ENCODE data around the gene AADACL3. TPM values are rescaled to one million over a fixed set of nuclear protein-coding genes. Genes with fewer than 3 reads are reported as not detected.
A peak's percentile ranks its signal among the peaks of the same experiment; 100 is the strongest.

AADACL3 gene, protein sequence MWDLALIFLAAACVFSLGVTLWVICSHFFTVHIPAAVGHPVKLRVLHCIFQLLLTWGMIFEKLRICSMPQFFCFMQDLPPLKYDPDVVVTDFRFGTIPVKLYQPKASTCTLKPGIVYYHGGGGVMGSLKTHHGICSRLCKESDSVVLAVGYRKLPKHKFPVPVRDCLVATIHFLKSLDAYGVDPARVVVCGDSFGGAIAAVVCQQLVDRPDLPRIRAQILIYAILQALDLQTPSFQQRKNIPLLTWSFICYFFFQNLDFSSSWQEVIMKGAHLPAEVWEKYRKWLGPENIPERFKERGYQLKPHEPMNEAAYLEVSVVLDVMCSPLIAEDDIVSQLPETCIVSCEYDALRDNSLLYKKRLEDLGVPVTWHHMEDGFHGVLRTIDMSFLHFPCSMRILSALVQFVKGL
- polyA plus RNA-seq (2013, experiment 1 of 2): not detected
- polyA plus RNA-seq (2013, experiment 2 of 2): not detected

DNA sequence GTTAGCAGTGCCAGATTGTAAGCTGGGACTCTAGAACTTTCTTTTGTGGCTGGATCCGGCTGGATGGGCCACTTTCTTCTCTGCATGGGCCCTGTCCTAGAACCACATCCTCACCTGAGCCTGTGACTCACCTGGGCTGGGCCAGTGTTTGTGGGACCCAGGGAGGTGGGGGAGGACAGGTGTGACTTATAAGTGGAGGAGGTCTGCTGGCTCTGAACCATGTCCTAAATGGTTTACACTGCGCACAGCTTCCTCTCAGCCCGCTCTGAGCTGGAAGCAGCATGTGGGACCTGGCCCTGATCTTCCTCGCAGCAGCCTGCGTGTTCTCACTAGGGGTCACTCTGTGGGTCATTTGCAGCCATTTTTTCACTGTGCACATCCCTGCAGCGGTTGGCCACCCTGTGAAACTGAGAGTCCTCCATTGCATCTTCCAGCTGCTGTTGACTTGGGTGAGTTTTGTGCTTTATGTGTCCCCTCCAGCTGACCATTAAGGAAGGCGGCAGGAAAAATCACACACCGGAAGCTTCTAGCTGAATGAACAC is at the start of gene AADACL3:
AADACL3 (plus strand) TSS at position 215 of the 542 bp plus-strand sequence; CDS start at position 282, 67 bp downstream.
- H3K4ac ChIP-seq (ENCODE audit: low read length): no peak within 1 kb of the TSS

DNA sequence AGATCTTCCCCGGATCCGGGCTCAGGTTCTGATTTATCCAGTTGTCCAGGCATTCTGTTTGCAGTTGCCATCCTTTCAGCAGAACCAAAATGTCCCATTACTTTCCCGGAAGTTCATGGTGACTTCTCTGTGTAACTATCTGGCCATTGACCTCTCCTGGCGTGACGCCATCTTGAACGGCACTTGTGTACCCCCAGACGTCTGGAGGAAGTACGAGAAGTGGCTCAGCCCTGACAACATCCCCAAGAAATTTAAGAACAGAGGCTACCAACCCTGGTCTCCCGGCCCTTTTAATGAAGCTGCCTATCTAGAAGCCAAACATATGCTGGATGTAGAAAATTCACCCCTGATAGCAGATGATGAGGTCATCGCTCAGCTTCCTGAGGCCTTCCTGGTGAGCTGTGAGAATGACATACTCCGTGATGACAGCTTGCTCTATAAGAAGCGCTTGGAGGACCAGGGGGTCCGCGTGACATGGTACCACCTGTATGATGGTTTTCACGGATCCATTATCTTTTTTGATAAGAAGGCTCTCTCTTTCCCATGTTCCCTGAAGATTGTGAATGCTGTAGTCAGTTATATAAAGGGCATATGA is 49.7 kb upstream of the AADACL3 start:
- Histone ChIP-seq H2AFZ (ENCODE audit: low read length) (no peak overlapping the region), H3K14ac (ENCODE audit: low read length) (no peak overlapping the region), H2BK12ac (ENCODE audit: low read length) (no peak overlapping the region), H3K4me3 (ENCODE audit: low read length in 2 of 2) (no peak overlapping the region), H3K27me3 (ENCODE audit: control insufficient read depth in 3 of 3, insufficient read depth in 3 of 3, low read depth in 1 of 3, low read length in 3 of 3) (no peaks in the 10 kb centered on the region), H2BK5ac (ENCODE audit: low read length) (no peak overlapping the region), H3K4me1 (ENCODE audit: control insufficient read depth in 2 of 2, insufficient read depth in 1 of 2, low read depth in 1 of 2, low read length in 2 of 2) (no peaks in the 10 kb centered on the region), H3K79me1 (ENCODE audit: low read depth, low read length) (no peaks in the 10 kb centered on the region), H3K4me2 (ENCODE audit: insufficient read depth, low read length, poor library complexity, severe bottlenecking) (no peak overlapping the region), H3K18ac (ENCODE audit: low read length) (no peak overlapping the region), H4K8ac (ENCODE audit: low read depth, low read length) (no peak overlapping the region), H3K27ac (replicated peaks; ENCODE audit: low read length) (no peak overlapping the region), H3K9ac (ENCODE audit: low read depth, low read length, poor library complexity) (no peak overlapping the region), H2BK15ac (ENCODE audit: low read length) (no peak overlapping the region), H2BK120ac (ENCODE audit: low read depth, low read length) (no peak overlapping the region), H4K91ac (ENCODE audit: low read depth, low read length, poor library complexity) (no peak overlapping the region), H3K4ac (ENCODE audit: low read length) (no peak overlapping the region), H3K36me3 (replicated peaks in 1 of 2; ENCODE audit: control insufficient read depth in 2 of 2, insufficient read depth in 2 of 2, low read length in 2 of 2) (no peaks in the 10 kb centered on the region), H3K9me3 (replicated peaks in 1 of 2; ENCODE audit: control insufficient read depth in 2 of 2, insufficient read depth in 1 of 2, low read depth in 1 of 2, low read length in 2 of 2) (peaks cover 0 to 5% of the 10 kb centered on the region in 2 donors), H3K23ac (ENCODE audit: low read depth, low read length, poor library complexity) (no peak overlapping the region), H2AK5ac (ENCODE audit: low read depth, low read length) (no peak overlapping the region)
- no peak for DNase-seq (ENCODE audit: low spot score)
- no CpG with 5 or more reads among the region's 15 CpGs for WGBS, 2 donors (ENCODE audit: extremely low coverage in 2 of 2, insufficient read length in 2 of 2, insufficient replicate concordance in 1 of 2)

More for the DNA sequence above, at the start of gene AADACL3:
- Histone ChIP-seq H3K4me1 (ENCODE audit: control insufficient read depth in 2 of 2, insufficient read depth in 1 of 2, low read depth in 1 of 2, low read length in 2 of 2) (peaks cover 0 to 4% of the 10 kb centered on the region in 2 donors), H2BK12ac (ENCODE audit: low read length) (no peak within 1 kb of the TSS), H3K9ac (ENCODE audit: low read depth, low read length, poor library complexity) (peak within 1 kb of the TSS; percentile 34), H3K23ac (ENCODE audit: low read depth, low read length, poor library complexity) (peak within 1 kb of the TSS; percentile 18), H2AFZ (ENCODE audit: low read length) (no peak within 1 kb of the TSS), H4K91ac (ENCODE audit: low read depth, low read length, poor library complexity) (peak within 1 kb of the TSS; percentile 56), H3K27ac (replicated peaks; ENCODE audit: low read length) (no peak within 1 kb of the TSS), H3K9me3 (replicated peaks in 1 of 2; ENCODE audit: control insufficient read depth in 2 of 2, insufficient read depth in 1 of 2, low read depth in 1 of 2, low read length in 2 of 2) (peaks cover 0 to 2% of the 10 kb centered on the region in 2 donors), H3K79me1 (ENCODE audit: low read depth, low read length) (no peaks in the 10 kb centered on the region), H3K18ac (ENCODE audit: low read length) (no peak within 1 kb of the TSS), H3K14ac (ENCODE audit: low read length) (no peak within 1 kb of the TSS), H3K4me3 (ENCODE audit: low read length in 2 of 2) (no peak within 1 kb of the TSS), H2BK15ac (ENCODE audit: low read length) (no peak within 1 kb of the TSS), H2BK5ac (ENCODE audit: low read length) (no peak within 1 kb of the TSS), H4K8ac (ENCODE audit: low read depth, low read length) (no peak within 1 kb of the TSS), H3K4me2 (ENCODE audit: insufficient read depth, low read length, poor library complexity, severe bottlenecking) (no peak within 1 kb of the TSS), H2BK120ac (ENCODE audit: low read depth, low read length) (no peak within 1 kb of the TSS), H3K27me3 (ENCODE audit: control insufficient read depth in 3 of 3, insufficient read depth in 3 of 3, low read depth in 1 of 3, low read length in 3 of 3) (peaks cover 0 to 7% (median 0%) of the 10 kb centered on the region in 3 experiments), H2AK5ac (ENCODE audit: low read depth, low read length) (no peak within 1 kb of the TSS), H3K36me3 (replicated peaks in 1 of 2; ENCODE audit: control insufficient read depth in 2 of 2, insufficient read depth in 2 of 2, low read length in 2 of 2) (no peaks in the 10 kb centered on the region)
- no CpG with 5 or more reads among the region's 8 CpGs for WGBS, 2 donors (ENCODE audit: extremely low coverage in 2 of 2, insufficient read length in 2 of 2, insufficient replicate concordance in 1 of 2)
- no peak for DNase-seq (ENCODE audit: low spot score)

DNA sequence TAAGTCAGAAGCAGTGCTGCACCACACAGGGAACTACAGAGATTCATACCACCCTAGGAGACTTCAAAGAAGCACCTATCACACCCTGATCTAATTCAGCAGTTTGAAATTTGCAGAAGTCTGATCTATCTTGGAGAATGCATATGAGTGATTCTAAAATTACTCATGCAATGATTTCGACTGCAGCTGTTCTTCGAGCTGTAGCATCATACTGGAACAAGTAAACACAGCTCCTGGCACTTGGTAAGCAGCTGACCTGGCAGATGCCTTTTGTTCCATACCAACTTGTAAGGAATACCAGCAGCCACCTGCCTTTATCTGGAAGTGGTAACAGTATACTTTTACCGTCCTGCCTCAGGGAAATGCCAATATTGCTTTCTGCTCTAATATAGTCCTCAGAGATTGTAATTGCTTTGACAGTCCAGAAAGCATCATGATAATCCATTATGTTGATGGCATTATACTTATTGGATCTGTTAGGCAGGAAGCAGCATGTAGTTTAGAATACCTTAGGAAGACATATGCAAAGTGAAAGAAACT is 46.3 kb upstream of the AADACL3 start:
- Histone ChIP-seq H2BK120ac (ENCODE audit: low read depth, low read length) (no peak overlapping the region), H3K27ac (replicated peaks; ENCODE audit: low read length) (no peak overlapping the region), H3K27me3 (ENCODE audit: control insufficient read depth in 3 of 3, insufficient read depth in 3 of 3, low read depth in 1 of 3, low read length in 3 of 3) (no peaks in the 10 kb centered on the region), H3K9me3 (replicated peaks in 1 of 2; ENCODE audit: control insufficient read depth in 2 of 2, insufficient read depth in 1 of 2, low read depth in 1 of 2, low read length in 2 of 2) (peaks cover 0 to 5% of the 10 kb centered on the region in 2 donors), H3K4me2 (ENCODE audit: insufficient read depth, low read length, poor library complexity, severe bottlenecking) (no peak overlapping the region), H2BK5ac (ENCODE audit: low read length) (no peak overlapping the region), H3K14ac (ENCODE audit: low read length) (no peak overlapping the region), H4K8ac (ENCODE audit: low read depth, low read length) (no peak overlapping the region), H3K36me3 (replicated peaks in 1 of 2; ENCODE audit: control insufficient read depth in 2 of 2, insufficient read depth in 2 of 2, low read length in 2 of 2) (no peaks in the 10 kb centered on the region), H2BK15ac (ENCODE audit: low read length) (no peak overlapping the region), H3K4ac (ENCODE audit: low read length) (no peak overlapping the region), H2AFZ (ENCODE audit: low read length) (no peak overlapping the region), H3K18ac (ENCODE audit: low read length) (no peak overlapping the region), H3K4me3 (ENCODE audit: low read length in 2 of 2) (no peak overlapping the region), H3K9ac (ENCODE audit: low read depth, low read length, poor library complexity) (no peak overlapping the region), H2AK5ac (ENCODE audit: low read depth, low read length) (no peak overlapping the region), H2BK12ac (ENCODE audit: low read length) (no peak overlapping the region), H4K91ac (ENCODE audit: low read depth, low read length, poor library complexity) (no peak overlapping the region), H3K79me1 (ENCODE audit: low read depth, low read length) (no peaks in the 10 kb centered on the region), H3K23ac (ENCODE audit: low read depth, low read length, poor library complexity) (no peak overlapping the region), H3K4me1 (ENCODE audit: control insufficient read depth in 2 of 2, insufficient read depth in 1 of 2, low read depth in 1 of 2, low read length in 2 of 2) (no peaks in the 10 kb centered on the region)
- no peak for DNase-seq (ENCODE audit: low spot score)
- WGBS, 2 donors (ENCODE audit: extremely low coverage in 2 of 2, insufficient read length in 2 of 2, insufficient replicate concordance in 1 of 2): no CpG with 5 or more reads among the region's 3 CpGs

DNA sequence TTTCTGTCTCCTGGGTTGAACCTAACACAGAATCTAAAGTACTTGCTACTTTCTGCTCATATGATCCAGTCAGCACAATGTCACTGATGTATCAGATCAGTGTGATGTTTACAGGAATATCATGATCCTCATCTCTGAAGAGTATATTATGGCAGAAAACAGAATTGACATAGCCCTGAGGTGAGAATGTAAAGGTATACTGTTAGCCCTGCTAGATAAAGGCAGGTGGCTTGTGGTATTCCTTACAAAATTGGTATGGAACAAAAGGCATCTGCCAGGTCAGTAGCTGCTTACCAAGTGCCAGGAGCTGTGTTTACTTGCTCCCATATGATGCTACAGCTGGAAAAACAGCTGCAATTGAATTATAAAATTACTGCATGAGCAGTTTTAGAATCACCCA is 41.6 kb upstream of the AADACL3 start:
- Histone ChIP-seq H2AFZ (ENCODE audit: low read length) (no peak overlapping the region), H3K4me2 (ENCODE audit: insufficient read depth, low read length, poor library complexity, severe bottlenecking) (no peak overlapping the region), H2AK5ac (ENCODE audit: low read depth, low read length) (no peak overlapping the region), H2BK12ac (ENCODE audit: low read length) (no peak overlapping the region), H4K91ac (ENCODE audit: low read depth, low read length, poor library complexity) (no peak overlapping the region), H3K18ac (ENCODE audit: low read length) (no peak overlapping the region), H4K8ac (ENCODE audit: low read depth, low read length) (no peak overlapping the region), H3K9ac (ENCODE audit: low read depth, low read length, poor library complexity) (no peak overlapping the region), H3K4ac (ENCODE audit: low read length) (no peak overlapping the region), H3K14ac (ENCODE audit: low read length) (no peak overlapping the region), H2BK120ac (ENCODE audit: low read depth, low read length) (no peak overlapping the region), H3K4me3 (ENCODE audit: low read length in 2 of 2) (no peak overlapping the region), H2BK5ac (ENCODE audit: low read length) (no peak overlapping the region), H3K23ac (ENCODE audit: low read depth, low read length, poor library complexity) (no peak overlapping the region), H3K9me3 (replicated peaks in 1 of 2; ENCODE audit: control insufficient read depth in 2 of 2, insufficient read depth in 1 of 2, low read depth in 1 of 2, low read length in 2 of 2) (no peaks in the 10 kb centered on the region), H3K27ac (replicated peaks; ENCODE audit: low read length) (no peak overlapping the region), H3K79me1 (ENCODE audit: low read depth, low read length) (no peaks in the 10 kb centered on the region), H3K36me3 (replicated peaks in 1 of 2; ENCODE audit: control insufficient read depth in 2 of 2, insufficient read depth in 2 of 2, low read length in 2 of 2) (no peaks in the 10 kb centered on the region), H3K4me1 (ENCODE audit: control insufficient read depth in 2 of 2, insufficient read depth in 1 of 2, low read depth in 1 of 2, low read length in 2 of 2) (no peaks in the 10 kb centered on the region), H3K27me3 (ENCODE audit: control insufficient read depth in 3 of 3, insufficient read depth in 3 of 3, low read depth in 1 of 3, low read length in 3 of 3) (no peaks in the 10 kb centered on the region), H2BK15ac (ENCODE audit: low read length) (no peak overlapping the region)
- no peak for DNase-seq (ENCODE audit: low spot score)

Measured in neuronal stem cell (in vitro differentiated cells).